Transverse colon (tissue), 4 donors: ENCODE results near the gene SPATA31A6. TPM values are rescaled to one million over a fixed set of nuclear protein-coding genes. Genes with fewer than 3 reads are reported as not detected.
A peak's percentile ranks its signal among the peaks of the same experiment; 100 is the strongest.
"Not testable (repeated sequence)": the region's sequence is repeated elsewhere in the genome, so short reads cannot be mapped to it uniquely, and the experiment has no call there.

ENCODE experiments used
- DNase-seq: peaks from one replicate; pipeline ENCODE4 v3.0.0-alpha.2; 2019
- H3K27ac ChIP-seq, 4 donors: fragments of 200-600 bp; sonication (generic); 2 replicates each; pipeline ENCODE4 v1.5.1; 2016 to 2018; ENCODE audit warnings: inconsistent platforms in 4 of 4
- H3K27me3 ChIP-seq: fragments of 200-600 bp; sonication (generic); 2 replicates; pipeline ENCODE4 v1.5.1; 2017; ENCODE audit warnings: inconsistent platforms
- H3K36me3 ChIP-seq, 4 donors: fragments of 200-600 bp; sonication (generic); 2 replicates each; pipeline ENCODE4 v1.5.1; 2017 to 2019; ENCODE audit warnings: inconsistent platforms in 4 of 4
- H3K4me1 ChIP-seq, 4 donors: fragments of 200-600 bp; sonication (generic); 2 replicates each; pipeline ENCODE4 v1.5.1; 2017 to 2020; ENCODE audit warnings: inconsistent platforms in 4 of 4
- H3K4me3 ChIP-seq, 4 donors: fragments of 200-600 bp; sonication (generic); 1 replicate in 1 of 4; 2 replicates in 3 of 4; pipeline versions ENCODE4 v1.5.1 to v1.6.1; 2017 to 2019; ENCODE audit warnings: inconsistent platforms in 4 of 4
- H3K9me3 ChIP-seq, 2 donors: fragments of 200-600 bp; sonication (generic); 2 replicates each; pipeline ENCODE4 v1.5.1; 2017 to 2019; ENCODE audit warnings: inconsistent platforms in 2 of 2
- WGBS, 2 donors: methylation state at CpG; one replicate each; pipeline ENCODE4 v1.1.5; 2018; ENCODE audit warnings: low coverage in 1 of 2; 5-methylcytosine and 5-hydroxymethylcytosine counted together
- in situ Hi-C, 4 donors: fragments of 200-750 bp; cut with MboI; loops; one replicate each; pipeline versions ENCODE4 v1.15.0 to v1.15.1; 2017; ENCODE audit warnings: low sequenced_read_pairs in 3 of 4, low pct_ligation_motif_present in 1 of 4, low pct_unique_long_range_greater_than_20kb in 1 of 4
- intact Hi-C: fragments of 100-400 bp; cut with DNase I; formaldehyde crosslinking; loops from one replicate; pipeline ENCODE4 v1.15.1; 2023; ENCODE audit warnings: low total_unique reads
- total RNA-seq, 4 donors: library from RNA; depleted of rRNA; stranded (reverse); fragments of >200 nt; gene quantifications; one replicate each; pipeline ENCODE4 v1.1.0, GENCODE V29; 2016
- TF ChIP-seq, protein P1 (sequence below), 5 experiments: fragments of 200-600 bp in 3 of 5; fragments of 450-650 bp in 2 of 5; sonication (generic) in 3 of 5; IDR thresholded peaks; 1 replicate in 2 of 5; 2 replicates in 3 of 5; pipeline ENCODE4 v1.5.1; 2016 to 2017; ENCODE audit warnings: antibody characterized with exemption in 5 of 5, inconsistent platforms in 3 of 5, mild to moderate bottlenecking in 2 of 5, moderate library complexity in 1 of 5

The SPATA31A6 gene
- total RNA-seq, result not detected

DNA sequence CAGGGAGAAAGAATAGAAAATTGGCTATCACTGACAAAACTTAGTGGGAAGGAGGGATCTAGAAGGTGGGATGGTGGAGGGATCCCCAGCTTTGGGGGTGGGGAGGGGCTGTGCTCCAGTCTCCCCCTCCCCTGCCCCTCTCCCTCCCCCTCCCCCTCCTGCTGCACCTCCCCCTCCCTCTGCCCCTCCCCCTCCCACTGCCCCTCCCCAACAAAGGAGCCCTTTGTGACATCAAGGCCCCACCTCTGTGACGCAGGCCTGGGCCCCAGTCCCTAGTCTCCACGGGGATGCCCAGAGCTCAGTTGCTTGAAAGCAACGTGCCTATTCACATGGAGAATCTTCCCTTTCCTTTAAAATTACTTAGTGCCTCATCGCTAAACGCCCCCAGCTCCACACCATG, at the start of gene SPATA31A6:
Gene SPATA31A6, plus strand, starts transcription at position 301 of the 400 bp plus-strand sequence. Its CDS starts 29 bp downstream, at position 330.
- intact Hi-C loops, DNase-seq, in situ Hi-C loops, H3K27ac ChIP-seq, H3K9me3 ChIP-seq, H3K27me3 ChIP-seq, H3K4me1 ChIP-seq, H3K4me3 ChIP-seq, H3K36me3 ChIP-seq: not testable (repeated sequence)
- WGBS, 2 donors, result 100% methylated on average over 2 of the region's 5 CpGs; no CpG with 5 or more reads in 1 of the 2 donors

DNA sequence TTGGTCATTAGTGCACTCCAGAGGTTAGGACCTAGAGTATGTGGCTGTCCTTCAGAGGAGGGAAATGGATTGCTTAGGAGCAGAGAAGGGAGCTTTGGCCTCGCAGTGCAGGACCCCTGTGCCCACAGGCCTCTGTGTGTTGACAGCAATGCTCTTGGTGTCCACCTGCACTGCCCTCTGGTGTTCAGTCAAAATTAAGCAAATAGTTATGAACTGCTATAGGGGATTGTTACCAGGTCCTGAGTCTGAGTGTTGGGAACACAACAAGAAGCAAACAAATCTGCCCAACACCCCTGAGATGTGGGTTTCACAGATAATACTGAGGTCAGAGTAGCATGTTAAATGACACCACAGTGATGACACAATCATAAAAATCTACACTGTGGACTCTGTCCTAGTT, 23.2 kb upstream of the SPATA31A6 start:
- H3K36me3 ChIP-seq, H3K4me3 ChIP-seq, H3K27ac ChIP-seq, intact Hi-C loops, H3K27me3 ChIP-seq, DNase-seq, H3K4me1 ChIP-seq, H3K9me3 ChIP-seq, in situ Hi-C loops: not testable (repeated sequence)
- TF ChIP-seq, protein P1, sequence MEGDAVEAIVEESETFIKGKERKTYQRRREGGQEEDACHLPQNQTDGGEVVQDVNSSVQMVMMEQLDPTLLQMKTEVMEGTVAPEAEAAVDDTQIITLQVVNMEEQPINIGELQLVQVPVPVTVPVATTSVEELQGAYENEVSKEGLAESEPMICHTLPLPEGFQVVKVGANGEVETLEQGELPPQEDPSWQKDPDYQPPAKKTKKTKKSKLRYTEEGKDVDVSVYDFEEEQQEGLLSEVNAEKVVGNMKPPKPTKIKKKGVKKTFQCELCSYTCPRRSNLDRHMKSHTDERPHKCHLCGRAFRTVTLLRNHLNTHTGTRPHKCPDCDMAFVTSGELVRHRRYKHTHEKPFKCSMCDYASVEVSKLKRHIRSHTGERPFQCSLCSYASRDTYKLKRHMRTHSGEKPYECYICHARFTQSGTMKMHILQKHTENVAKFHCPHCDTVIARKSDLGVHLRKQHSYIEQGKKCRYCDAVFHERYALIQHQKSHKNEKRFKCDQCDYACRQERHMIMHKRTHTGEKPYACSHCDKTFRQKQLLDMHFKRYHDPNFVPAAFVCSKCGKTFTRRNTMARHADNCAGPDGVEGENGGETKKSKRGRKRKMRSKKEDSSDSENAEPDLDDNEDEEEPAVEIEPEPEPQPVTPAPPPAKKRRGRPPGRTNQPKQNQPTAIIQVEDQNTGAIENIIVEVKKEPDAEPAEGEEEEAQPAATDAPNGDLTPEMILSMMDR (IDR thresholded peaks at IDR 0.05), result peak in 1 of 5 experiments; percentile 26
- no CpG with 5 or more reads among the region's 1 CpG for WGBS, 2 donors

DNA sequence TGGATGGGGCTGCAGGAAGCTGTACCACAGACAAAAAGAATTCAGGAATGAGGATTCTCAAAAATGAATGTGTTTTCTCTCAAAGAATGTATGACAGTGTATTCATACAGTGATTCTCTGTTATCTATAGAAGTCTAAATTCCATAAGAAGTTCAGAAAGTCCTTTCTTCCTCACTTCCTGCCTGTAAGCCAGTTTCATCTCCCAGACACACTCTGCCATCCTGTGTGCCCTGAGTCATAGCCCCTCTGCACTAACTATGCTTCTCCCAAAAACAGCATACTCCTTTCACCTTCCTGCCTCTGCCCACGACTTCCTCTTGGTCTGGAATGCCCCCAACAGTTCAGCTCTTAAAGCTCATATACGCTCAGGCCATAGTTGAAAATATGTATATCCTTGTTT, 36.4 kb downstream of the SPATA31A6 start:
- in situ Hi-C loops, H3K27me3 ChIP-seq, DNase-seq, H3K4me1 ChIP-seq, H3K9me3 ChIP-seq, intact Hi-C loops, H3K27ac ChIP-seq, H3K36me3 ChIP-seq, H3K4me3 ChIP-seq: not testable (repeated sequence)
- 20 to 39% methylated on average over 2 of the region's 2 CpGs for WGBS, 2 donors

DNA sequence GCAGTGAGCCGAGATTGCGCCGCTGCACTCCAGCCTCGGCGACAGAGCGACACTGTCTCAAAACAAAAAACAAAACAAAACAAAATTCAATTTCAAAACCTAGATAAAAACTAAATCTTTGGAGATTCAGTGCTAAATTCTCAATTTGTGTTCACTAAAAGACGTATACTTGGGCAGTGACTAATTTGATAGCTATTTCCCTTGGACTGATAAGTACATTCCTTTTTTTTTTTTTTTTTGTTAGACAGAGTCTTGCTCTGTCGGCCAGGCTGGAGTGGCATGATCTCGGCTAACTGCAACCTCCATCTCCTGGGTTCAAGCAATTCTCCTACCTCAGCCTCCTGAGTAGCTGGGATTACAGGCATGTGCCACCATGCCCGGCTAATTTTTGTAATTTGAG, 39.8 kb downstream of the SPATA31A6 start:
- H3K36me3 ChIP-seq, in situ Hi-C loops, H3K27me3 ChIP-seq, H3K27ac ChIP-seq, H3K9me3 ChIP-seq, H3K4me1 ChIP-seq, intact Hi-C loops, DNase-seq, H3K4me3 ChIP-seq: not testable (repeated sequence)
- WGBS, 2 donors, result 79 to 92% methylated on average over 5 to 9 of the region's 10 CpGs

DNA sequence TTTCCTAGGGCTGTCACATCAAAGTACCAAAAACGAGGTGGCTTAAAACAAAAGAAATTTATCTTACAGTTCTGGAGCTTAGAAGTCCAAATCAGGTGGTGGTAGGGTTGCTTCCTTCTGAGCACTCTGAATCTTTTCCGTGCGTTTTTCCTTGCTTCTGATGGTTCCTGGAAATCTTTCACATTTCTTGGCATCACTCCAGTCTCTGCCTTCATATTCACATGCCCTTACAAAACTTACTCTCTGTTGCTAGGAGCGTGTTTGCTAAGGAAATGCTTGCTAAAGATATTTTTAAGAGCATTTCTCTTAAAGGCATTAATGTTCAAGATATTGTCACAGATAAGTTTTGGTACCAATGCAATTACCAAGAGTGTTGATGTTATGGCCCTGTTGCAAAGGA, 49.6 kb downstream of the SPATA31A6 start:
- in situ Hi-C loops, intact Hi-C loops, H3K4me3 ChIP-seq, H3K36me3 ChIP-seq, H3K4me1 ChIP-seq, H3K27ac ChIP-seq, H3K9me3 ChIP-seq, DNase-seq, H3K27me3 ChIP-seq: not testable (repeated sequence)
- WGBS, 2 donors, result 37 to 40% methylated on average over 3 to 4 of the region's 4 CpGs

DNA sequence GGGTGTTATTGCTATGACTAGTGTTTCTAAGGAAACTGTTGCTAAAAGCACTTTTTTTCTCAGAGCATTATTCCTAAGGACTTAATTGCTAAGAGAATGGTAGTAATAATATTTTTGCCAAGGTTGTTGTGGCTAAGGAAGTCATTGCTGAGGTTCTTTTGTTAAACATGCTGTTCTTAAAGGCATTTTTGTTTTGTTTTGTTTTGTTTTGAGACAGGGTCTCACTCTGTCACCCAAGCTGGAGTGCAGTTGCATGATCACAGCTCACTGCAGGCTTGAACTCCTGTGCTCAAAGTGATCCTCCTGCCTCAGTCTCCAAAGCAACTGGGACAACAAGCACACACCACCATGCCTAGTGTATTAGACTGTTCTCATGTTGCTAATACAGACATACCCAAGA, 51.2 kb downstream of the SPATA31A6 start:
- intact Hi-C loops, DNase-seq, H3K4me1 ChIP-seq, H3K36me3 ChIP-seq, in situ Hi-C loops, H3K9me3 ChIP-seq, H3K27me3 ChIP-seq, H3K27ac ChIP-seq, H3K4me3 ChIP-seq: not testable (repeated sequence)

DNA sequence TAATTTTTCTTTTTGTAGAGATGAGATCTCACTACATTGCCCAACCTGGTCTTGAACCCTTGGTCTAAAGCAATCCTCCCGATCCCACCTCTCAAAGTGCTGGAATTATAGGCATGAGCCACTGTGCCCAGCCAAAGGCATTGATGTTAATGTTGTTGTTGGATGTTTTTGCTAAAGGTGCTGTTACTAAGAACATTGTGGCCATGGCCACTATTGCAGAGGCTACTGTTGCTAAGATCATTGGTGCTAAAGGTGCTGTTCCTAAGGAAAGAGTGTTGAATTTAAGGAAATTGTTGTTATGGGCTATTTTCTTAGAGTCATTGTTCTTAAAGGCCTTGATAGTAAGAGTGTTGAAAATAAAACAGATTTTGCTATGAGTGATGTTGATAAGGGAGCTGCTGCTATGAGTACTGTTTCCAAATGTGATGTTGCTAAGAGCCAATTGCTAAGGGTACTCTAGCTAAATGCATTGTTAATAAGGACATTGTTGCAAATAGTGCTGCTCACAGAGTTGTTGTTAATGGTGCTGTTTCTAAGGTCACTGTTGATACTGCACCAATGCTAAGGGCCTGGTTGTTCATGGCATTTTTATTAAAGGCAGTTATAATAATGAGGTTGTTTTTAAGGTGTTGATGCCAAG, 52.0 kb downstream of the SPATA31A6 start:
- no CpG with 5 or more reads among the region's 1 CpG for WGBS, 2 donors
- in situ Hi-C loops, H3K4me1 ChIP-seq, DNase-seq, H3K9me3 ChIP-seq, intact Hi-C loops, H3K4me3 ChIP-seq, H3K27ac ChIP-seq, H3K27me3 ChIP-seq, H3K36me3 ChIP-seq: not testable (repeated sequence)

DNA sequence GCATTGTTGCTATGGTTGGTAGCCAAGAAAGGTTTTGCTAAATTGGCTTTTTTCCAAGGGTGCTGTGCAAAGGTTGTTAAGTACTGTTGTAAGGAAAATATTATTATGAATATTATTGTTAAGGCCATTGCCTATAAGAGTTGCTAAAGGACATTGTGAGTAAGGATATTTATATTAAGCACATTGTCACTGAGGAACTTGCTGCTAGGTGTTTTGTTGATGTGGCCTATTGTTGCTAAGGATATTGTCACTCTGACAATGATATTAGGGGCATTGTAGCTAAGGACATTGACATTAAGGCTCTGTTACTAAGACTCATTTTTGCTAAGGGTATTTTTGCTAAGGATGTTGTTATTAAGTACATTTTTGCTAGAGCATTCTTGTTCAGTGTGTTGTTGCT, 52.6 kb downstream of the SPATA31A6 start:
- H3K36me3 ChIP-seq, H3K4me3 ChIP-seq, H3K27ac ChIP-seq, in situ Hi-C loops, DNase-seq, H3K4me1 ChIP-seq, intact Hi-C loops, H3K9me3 ChIP-seq, H3K27me3 ChIP-seq: not testable (repeated sequence)

DNA sequence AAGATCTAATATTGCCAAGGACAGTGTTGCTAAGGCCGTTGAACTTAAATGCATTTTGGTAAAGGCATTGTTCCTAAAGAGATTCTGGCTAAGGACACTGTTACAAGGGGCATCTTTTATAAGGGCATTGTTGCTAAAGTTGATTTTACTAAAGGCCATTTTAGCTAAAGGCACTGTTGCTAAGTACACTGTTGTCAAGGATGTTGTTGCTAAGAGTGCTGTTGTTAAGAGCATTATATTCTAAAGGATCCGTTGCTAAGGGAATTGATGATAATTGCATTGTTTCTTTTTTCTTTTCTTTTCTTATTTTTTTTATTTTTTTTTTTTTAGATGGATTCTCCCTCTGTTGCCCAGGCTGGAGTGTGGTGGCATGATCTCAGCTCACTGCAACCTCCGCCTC, 53.9 kb downstream of the SPATA31A6 start:
- 86 to 87% methylated on average over 3 of the region's 3 CpGs for WGBS, 2 donors
- H3K27ac ChIP-seq, DNase-seq, H3K9me3 ChIP-seq, intact Hi-C loops, H3K27me3 ChIP-seq, in situ Hi-C loops, H3K4me1 ChIP-seq, H3K4me3 ChIP-seq, H3K36me3 ChIP-seq: not testable (repeated sequence)

DNA sequence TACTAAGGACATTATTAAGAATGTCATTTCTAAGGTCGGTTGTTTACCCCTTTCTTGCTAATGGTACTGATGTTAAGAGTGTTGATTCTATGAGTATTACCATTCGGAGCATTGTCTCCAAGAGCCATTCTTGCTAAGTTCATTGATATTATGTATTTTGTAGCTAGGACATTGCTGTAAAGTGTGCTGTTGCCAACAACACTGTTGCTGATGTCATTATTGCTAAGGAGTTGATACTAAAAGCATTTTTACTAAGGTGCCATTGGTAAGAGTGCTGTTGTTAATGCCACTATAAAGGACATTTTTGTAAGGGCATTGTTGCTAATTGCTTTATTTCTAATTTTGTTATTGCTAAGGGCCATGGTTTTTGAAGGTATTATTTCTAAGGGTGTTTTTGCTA, 55.4 kb downstream of the SPATA31A6 start:
- intact Hi-C loops, in situ Hi-C loops, H3K9me3 ChIP-seq, DNase-seq, H3K36me3 ChIP-seq, H3K27ac ChIP-seq, H3K27me3 ChIP-seq, H3K4me1 ChIP-seq, H3K4me3 ChIP-seq: not testable (repeated sequence)
- 78 to 91% methylated on average over 2 of the region's 2 CpGs for WGBS, 2 donors
